ENCODE results near the gene SYF2.
A peak's percentile ranks its signal among the peaks of the same experiment; 100 is the strongest.
"Not testable (repeated sequence)": the region's sequence is repeated elsewhere in the genome, so short reads cannot be mapped to it uniquely, and the experiment has no call there.

SYF2 gene

GRCh38 chr1:25245809-25246599 lies 13.7 kb upstream of the SYF2 start:
- DNase-seq: no peak

GRCh38 chr1:25245393-25245792 lies 13.1 kb upstream of the SYF2 start:
- DNase-seq: no peak

- no peak for DNase-seq
These were observed 11.6 kb upstream of the SYF2 start for GRCh38 chr1:25243907-25244306.

GRCh38 chr1:25239681-25240541 lies 7.6 kb upstream of the SYF2 start:
- DNase-seq: peak; percentile 83

- no peak for DNase-seq
These were observed 5.7 kb upstream of the SYF2 start for GRCh38 chr1:25238046-25238445.

GRCh38 chr1:25236261-25236660 lies 4.0 kb upstream of the SYF2 start:
- DNase-seq: not testable (repeated sequence)

- DNase-seq: not testable (repeated sequence)
These were observed 3.1 kb upstream of the SYF2 start for GRCh38 chr1:25235411-25235810.

GRCh38 chr1:25232866-25233784 lies 823 bp upstream of the SYF2 start:
- peak; percentile 17 for DNase-seq

- DNase-seq: no peak
These were observed 8.8 kb downstream of the SYF2 start for GRCh38 chr1:25223471-25223870.

GRCh38 chr1:25222606-25223005 lies 9.7 kb downstream of the SYF2 start:
- no peak for DNase-seq

GRCh38 chr1:25220666-25221065 lies 11.6 kb downstream of the SYF2 start:
- no peak for DNase-seq

- no peak for DNase-seq
These were observed 12.5 kb downstream of the SYF2 start for GRCh38 chr1:25219661-25220251.

- no peak for DNase-seq
These were observed 14.6 kb downstream of the SYF2 start for GRCh38 chr1:25217598-25218232.

GRCh38 chr1:25217015-25217414 lies 15.3 kb downstream of the SYF2 start:
- DNase-seq: no peak

- DNase-seq: no peak
These were observed 16.2 kb downstream of the SYF2 start for GRCh38 chr1:25216123-25216522.

GRCh38 chr1:25212725-25213124 lies 19.6 kb downstream of the SYF2 start:
- no peak for DNase-seq

GRCh38 chr1:25210728-25211127 lies 21.6 kb downstream of the SYF2 start:
- no peak for DNase-seq

GRCh38 chr1:25209516-25209915 lies 22.8 kb downstream of the SYF2 start:
- no peak for DNase-seq

- DNase-seq: no peak
These were observed 23.6 kb downstream of the SYF2 start for GRCh38 chr1:25208561-25209222.

GRCh38 chr1:25208092-25208491 lies 24.2 kb downstream of the SYF2 start:
- DNase-seq: no peak

- DNase-seq: no peak
These were observed 26.1 kb downstream of the SYF2 start for GRCh38 chr1:25206201-25206600.

Data from effector CD8-positive, alpha-beta T cell (primary cell).